ENCODE measurements around the gene BID. TPM values are rescaled to one million over a fixed set of nuclear protein-coding genes. Genes with fewer than 3 reads are reported as not detected.
"Not testable (repeated sequence)": the region's sequence is repeated elsewhere in the genome, so short reads cannot be mapped to it uniquely, and the experiment has no call there.

BID gene
- total RNA-seq, 1 experiment from 2014 or later = 50.2 TPM

DNA sequence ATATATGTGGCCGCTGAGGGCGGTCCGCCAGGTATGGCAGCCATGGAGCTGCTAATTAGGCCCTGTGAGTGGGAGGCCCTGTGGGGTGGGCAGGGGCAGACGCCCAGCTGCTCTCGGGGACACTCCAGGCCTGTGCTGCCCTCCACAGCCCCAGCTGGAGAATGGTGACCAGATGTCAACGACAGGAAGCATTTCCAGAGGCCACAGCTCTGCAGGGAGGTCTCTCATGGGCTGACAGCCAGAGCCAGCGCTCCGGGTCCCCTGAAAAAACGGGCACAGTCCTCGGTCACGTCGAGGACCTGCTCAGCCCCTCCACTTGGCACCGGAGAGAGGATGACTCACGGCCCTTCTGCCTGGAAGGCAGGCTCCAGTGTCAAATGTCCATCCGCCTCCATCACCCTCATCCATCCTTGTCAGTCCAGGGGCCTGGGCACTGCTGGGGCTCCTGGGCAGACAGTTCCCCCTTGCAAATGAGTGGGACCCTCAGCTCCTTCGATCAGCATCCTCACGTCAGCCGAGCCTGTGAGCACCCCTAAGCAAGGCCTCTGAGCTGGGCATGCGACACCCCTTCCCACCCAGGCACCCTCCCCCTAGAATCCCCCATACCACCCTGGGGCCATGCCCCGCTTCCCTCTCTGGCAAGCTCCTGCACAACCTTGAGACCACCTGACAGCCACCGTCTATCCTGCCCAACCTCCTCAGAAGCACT, 1.9 kb downstream of the BID start:
- no peak for DNase-seq (ENCODE audit: extremely low read depth, low read depth)

GRCh38 chr22:17770180-17771077, 3.8 kb downstream of the BID start:
- no peak for DNase-seq (ENCODE audit: extremely low read depth, low read depth)

DNA sequence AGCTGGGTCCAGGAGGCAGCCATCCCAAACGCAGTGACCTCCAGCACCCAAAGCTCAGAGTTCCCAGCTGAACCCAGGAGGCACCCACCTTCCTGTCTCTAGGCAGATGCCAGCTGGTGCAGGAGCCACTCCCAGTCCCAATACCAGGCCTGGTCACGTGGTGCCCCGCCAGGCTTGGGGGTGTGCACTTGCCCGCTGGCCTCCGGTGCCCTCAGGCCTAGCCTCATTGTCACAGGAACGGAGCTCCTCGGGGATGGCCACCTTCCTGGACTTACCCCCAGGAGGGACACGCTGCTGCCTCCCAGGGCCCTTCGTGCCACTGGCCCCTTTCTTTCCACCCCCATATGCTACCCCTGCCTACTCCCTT, 4.6 kb downstream of the BID start:
- no peak for DNase-seq (ENCODE audit: extremely low read depth, low read depth)

DNA sequence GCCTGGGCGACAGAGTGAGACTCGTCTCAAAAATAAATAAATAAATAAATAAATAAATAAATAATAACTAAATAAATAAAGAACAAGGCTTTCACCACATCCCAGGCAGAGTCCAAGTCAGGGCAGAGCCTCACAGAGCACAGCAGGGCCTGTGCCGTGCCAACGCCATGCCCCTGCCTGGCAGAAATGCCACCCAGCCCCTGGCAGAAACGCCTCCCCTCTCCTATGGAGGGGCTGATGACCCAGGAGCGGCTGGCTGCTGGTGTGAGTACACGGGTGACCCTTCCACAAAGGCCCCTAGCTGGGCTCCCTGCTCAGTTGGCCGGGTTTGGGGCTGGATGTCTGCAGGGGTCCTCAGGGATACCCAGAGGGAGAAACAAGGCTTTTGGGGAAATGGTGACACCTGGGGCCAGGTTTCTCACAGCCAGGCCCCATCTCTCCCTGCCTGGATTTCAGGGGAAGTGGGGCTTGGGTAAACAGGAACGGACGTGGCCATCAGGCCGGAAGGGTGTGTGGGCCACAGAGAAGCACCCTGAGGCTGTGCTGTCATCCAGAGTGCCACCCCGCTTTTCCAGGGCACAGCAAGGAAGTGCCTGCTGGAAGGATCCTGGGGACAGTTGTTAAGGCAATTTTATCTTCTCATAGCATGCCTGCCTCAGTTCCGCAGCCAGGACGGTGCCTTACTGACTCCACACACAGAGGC, 5.1 kb downstream of the BID start:
- DNase-seq (ENCODE audit: extremely low read depth, low read depth) = no peak

DNA sequence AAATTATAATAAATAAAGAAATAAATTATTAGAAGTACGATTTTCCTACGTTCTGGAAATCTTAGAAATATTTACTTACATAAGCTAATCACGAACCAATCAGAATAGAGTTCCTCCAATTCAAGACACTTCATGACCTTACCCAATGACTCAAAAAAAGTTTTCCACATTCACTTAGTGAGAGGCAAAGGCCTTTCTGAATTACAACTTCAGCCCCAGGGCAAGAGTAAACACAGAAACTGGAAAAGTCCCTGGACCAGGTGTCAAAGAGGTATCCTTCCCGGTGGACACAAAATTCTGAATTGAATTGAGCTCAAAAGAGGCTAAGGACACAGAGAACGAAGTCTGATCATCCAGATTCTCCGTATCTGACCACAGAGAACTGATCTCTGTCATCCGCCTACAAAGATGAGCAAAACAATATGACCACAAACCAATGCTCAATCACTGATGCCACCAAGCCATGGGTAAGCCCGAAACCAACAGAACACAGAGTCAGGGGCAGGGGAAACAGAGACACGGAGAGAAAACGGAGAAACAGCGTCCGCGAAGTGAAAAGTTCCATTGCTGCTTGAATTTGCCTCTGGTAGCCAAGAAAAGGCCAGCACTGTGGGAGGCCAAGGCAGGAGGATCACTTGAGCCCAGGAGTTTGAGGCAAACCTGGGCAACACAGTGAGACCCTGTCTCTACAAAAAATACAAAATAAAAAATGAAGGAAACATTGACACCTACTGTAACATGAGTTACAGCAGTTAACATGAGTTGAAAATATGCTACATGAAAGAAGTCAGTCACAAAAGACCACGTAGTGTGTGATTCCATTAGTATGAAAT, 6.8 kb downstream of the BID start:
- no peak for DNase-seq (ENCODE audit: extremely low read depth, low read depth)

- not testable (repeated sequence) for DNase-seq (ENCODE audit: extremely low read depth, low read depth)
These were observed 9.4 kb downstream of the BID start for GRCh38 chr22:17764852-17765251.

- DNase-seq (ENCODE audit: extremely low read depth, low read depth) = no peak
These were observed 10.2 kb downstream of the BID start for GRCh38 chr22:17764036-17764435.

DNA sequence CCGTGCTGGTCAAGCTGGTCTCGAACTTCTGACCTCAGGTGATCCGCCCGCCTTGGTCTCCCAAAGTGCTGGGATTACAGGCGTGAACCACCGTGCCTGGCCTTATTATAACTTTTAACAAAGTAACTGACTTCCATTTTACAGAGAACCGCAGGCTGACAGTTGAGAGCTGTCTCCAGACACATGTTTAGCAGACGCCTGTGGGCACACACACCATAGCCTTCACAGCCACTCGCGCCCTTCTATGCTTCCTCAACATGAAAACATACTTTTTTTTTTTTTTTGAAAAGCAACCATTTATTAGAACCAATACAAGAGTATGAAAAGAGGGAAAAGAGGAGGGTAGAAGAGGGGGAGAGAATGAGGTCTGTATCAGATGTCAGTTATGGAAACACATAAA, 10.8 kb downstream of the BID start:
- not testable (repeated sequence) for DNase-seq (ENCODE audit: extremely low read depth, low read depth)

- no peak for DNase-seq (ENCODE audit: extremely low read depth, low read depth)
These were observed 13.2 kb downstream of the BID start for GRCh38 chr22:17761138-17761488.

- DNase-seq (ENCODE audit: extremely low read depth, low read depth) = no peak
These were observed 19.9 kb downstream of the BID start for GRCh38 chr22:17754233-17754925.

- no peak for DNase-seq (ENCODE audit: extremely low read depth, low read depth)
These were observed 20.8 kb downstream of the BID start for GRCh38 chr22:17753401-17753989.

GRCh38 chr22:17751596-17751995, 22.7 kb downstream of the BID start:
- DNase-seq (ENCODE audit: extremely low read depth, low read depth) = no peak

DNA sequence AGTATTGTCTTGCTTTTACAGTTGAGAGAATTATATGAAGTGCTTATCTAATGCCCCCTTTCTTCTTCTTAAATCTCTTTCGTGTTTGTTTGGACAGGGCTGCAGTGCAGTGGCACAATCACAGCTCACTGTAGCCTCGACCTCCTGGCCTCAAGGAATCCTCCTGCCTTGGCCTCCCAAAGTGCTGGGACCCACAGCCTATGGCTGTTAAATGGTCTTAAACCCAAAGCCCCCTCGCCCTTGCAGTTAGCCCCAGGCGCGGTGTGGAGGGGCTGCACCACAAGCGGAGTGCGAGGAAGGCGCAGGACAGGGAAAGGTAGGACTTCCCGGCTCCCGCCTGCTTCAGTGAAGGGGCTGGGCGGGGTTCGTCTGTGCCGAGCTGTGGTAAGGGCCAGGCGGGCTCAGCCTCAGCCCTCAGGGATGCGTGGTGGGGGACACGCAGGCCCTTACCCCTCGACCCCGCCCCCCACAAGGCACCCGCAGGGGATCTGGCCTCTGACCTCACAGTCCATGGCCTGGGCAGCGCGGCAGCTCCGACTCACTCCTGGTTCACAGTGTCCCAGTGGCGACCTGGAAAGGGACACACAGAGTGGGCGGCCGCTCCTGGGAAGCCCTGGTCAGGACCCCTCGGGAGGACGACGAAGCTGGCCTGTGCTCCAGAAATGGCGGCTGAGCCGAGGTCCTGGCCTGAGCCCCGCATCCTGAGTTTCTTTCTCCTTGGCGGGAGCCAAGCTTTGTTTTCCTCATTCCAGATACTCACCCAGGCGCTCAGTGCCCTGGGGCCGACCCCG, 24.5 kb downstream of the BID start:
- DNase-seq (ENCODE audit: extremely low read depth, low read depth) = no peak

- no peak for DNase-seq (ENCODE audit: extremely low read depth, low read depth)
These were observed 25.5 kb downstream of the BID start for GRCh38 chr22:17748555-17749353.

- DNase-seq (ENCODE audit: extremely low read depth, low read depth) = no peak
These were observed 27.4 kb downstream of the BID start for GRCh38 chr22:17746916-17747315.

GRCh38 chr22:17744430-17744829, 29.8 kb downstream of the BID start:
- no peak for DNase-seq (ENCODE audit: extremely low read depth, low read depth)

- DNase-seq (ENCODE audit: extremely low read depth, low read depth) = no peak
These were observed 30.4 kb downstream of the BID start for GRCh38 chr22:17743661-17744411.

All from NCI-H460 (cell line).